Measurements from ENCODE around the gene CSF3R.

GRCh38 chr1:36475910-36476604 lies 6.7 kb downstream of the CSF3R start:
- TF ChIP-seq EZH2 (IDR thresholded peaks at IDR 0.05; ENCODE audit: insufficient read depth, poor library complexity, severe bottlenecking) = no peak
- TF ChIP-seq EZH2phosphoT487 (IDR thresholded peaks at IDR 0.05; ENCODE audit: insufficient read depth, low read depth) = no peak
